ENCODE data around the gene ATP2C1.
"Not testable (repeated sequence)": the region's sequence is repeated elsewhere in the genome, so short reads cannot be mapped to it uniquely, and the experiment has no call there.

ATP2C1 gene

GRCh38 chr3:130948001-130948773 is 54.3 kb downstream of the ATP2C1 start:
- DNase-seq = no peak

DNA sequence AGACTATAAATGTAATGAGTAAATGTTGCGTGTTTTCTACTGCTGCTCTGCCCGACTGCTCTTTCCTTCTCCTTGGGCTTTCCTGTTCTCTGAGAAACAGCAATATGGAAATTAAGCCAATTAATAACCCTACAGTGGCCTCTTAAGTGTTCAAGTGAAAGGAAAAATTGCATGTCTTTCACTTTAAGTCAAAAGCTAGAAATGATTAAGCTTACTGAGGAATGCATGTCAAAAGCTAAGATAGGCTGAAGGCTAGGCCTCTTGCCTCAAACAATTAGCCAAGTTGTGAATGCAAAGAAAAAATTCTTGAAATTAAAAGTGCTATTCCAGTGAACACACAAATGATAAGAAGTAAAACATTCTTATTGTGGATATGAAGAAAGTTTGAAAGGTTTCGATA is 55.0 kb downstream of the ATP2C1 start:
- no peak for DNase-seq

- DNase-seq = no peak
Measured at GRCh38 chr3:130950124-130950523, 56.2 kb downstream of the ATP2C1 start.

GRCh38 chr3:130950641-130951040 is 56.8 kb downstream of the ATP2C1 start:
- no peak for DNase-seq

GRCh38 chr3:130955481-130955880 is 61.6 kb downstream of the ATP2C1 start:
- DNase-seq = no peak

DNA sequence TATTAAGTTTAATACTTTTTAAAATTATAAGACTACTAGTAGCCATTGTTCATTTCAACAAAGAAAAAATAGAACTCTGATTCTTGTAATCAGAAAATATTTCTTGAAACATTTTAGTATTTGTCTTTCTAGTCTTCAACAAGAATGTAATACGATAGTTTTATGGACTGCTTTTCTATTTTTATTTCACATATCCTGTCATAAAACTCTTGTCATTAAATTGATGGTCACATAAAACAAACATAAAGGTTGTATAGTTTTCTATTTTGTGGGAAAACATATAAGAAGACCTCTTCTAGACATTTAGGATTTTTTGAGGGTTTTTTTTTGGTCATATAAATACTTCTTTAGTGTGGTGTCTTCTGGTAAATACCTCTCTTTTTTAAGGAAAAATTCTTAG is 62.4 kb downstream of the ATP2C1 start:
- DNase-seq = no peak

- no peak for DNase-seq
Measured at GRCh38 chr3:130956721-130957120, 62.8 kb downstream of the ATP2C1 start.

GRCh38 chr3:130960139-130960795 is 66.4 kb downstream of the ATP2C1 start:
- DNase-seq = no peak

GRCh38 chr3:130961458-130961857 is 67.6 kb downstream of the ATP2C1 start:
- DNase-seq = no peak

DNA sequence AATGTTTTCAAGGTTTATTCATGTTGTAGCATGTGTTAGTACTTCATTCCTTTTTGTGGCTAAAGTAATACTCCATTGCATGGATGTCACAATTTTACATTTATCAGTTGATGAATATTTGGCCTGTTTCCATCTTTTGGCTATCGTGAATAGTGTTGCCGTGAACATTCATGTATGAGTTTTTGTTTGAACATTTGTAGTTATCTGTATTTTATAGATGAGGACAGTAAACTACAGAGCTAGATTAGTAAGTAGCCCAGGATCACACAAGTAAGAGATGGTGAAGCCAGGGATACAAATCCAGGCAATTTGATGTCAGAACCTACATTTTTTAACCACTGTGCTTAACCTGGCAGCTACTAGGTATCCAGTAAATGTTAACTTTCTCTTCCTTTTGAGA is 69.6 kb downstream of the ATP2C1 start:
- no peak for DNase-seq

DNA sequence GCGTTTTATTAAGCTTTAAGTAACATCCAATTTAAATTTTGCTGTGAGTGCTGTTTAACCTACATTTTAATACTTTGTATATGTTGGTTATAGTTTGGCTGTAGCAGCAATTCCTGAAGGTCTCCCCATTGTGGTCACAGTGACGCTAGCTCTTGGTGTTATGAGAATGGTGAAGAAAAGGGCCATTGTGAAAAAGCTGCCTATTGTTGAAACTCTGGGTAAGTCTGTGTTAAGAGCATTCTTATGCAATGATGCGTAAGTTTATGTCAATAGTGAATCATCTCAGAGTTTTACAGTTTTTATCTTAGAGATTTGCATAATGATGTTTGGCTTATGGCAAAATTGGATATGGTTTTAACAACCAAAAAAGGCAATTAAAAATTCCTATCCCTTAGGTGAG is 70.0 kb downstream of the ATP2C1 start:
- no peak for DNase-seq

DNA sequence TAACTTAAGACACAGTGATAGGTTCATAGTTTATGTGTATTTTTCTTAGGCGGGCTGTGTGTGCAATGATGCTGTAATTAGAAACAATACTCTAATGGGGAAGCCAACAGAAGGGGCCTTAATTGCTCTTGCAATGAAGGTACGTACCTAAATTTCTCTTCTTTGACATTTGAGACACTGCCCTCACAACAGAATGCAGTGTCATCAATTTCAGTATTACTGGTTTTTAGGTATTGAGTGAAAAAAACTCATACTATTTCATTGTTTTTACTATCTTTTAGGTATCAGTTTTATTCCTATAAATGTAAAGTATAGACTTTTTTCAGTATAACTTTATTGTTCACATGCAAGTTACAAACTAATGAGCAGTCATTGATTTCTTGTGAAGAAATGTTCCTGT is 73.4 kb downstream of the ATP2C1 start:
- DNase-seq = no peak

- no peak for DNase-seq
Measured at GRCh38 chr3:130968221-130968620, 74.3 kb downstream of the ATP2C1 start.

DNA sequence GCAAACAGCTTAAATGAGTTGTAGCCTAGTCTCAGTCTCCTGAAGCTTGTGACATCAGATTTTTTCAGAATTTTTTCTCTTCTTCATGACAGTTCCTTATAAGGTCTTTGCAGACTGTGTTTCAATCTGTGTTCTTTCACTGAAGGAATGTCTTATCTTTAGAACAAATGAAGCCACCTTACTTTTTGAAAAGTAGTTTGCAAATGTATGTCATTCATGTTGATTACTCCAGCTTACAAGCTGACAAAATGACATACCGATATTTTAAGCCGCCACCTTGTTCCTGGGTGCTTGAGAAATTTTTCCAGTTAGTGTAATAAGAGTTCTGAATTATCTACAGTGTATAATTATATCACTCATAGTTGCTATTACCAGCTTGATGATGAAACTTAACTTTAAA is 75.7 kb downstream of the ATP2C1 start:
- DNase-seq = no peak

DNA sequence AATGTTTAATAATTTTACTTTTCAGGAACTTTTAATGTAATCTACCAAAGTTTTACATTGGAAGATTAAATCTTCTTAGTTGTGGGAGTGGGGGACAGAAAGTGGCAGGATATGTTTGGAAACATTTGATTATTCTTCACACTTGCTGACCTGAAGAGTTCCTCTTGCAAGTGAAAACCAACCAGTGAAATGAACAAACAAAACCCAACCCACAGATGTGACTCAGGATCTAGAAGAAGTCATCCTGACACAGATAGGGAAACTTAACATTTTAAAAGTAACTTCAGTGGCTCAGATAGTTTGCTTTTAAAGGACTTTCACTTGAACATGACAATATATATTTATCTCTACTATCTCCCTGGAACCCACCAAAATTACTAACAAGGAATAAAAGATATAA is 77.3 kb downstream of the ATP2C1 start:
- DNase-seq = no peak

GRCh38 chr3:130972592-130972991 is 78.7 kb downstream of the ATP2C1 start:
- DNase-seq = not testable (repeated sequence)

DNA sequence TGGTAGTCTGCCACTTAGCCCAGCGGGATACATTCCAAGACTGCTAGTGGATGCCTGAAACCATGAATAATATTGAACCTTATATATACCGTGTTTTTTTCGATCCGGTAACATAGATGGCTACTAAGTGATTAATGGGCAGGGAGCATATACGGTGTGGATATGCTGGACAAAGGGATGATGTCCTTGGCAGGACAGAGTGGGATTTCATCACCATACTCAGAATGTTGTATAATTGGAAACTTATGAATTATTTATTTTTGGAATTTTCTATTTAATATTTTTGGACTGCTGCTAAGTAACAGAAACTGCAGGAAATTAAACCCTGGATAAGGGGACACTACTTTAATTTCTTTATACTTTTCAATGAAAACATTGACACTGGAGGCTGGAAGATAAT is 79.5 kb downstream of the ATP2C1 start:
- no peak for DNase-seq

DNA sequence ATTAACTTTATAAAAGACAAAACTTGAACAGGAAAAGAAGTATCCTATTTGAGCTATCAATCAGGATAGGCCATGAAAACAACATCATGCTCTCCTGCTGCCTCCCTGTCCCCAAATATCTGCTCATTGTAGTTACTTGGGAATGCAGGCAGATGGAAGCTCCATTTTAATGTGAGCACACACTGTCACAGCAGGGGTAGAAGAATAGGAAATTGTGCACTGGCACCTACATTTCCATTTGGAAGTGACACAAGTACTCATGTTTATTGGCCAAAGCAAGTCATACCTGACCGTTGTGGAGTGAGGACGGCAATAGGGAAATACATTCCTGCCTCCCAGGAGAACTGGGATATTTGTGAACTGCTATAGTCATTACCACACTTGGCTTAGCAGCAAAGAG is 80.3 kb downstream of the ATP2C1 start:
- no peak for DNase-seq

DNA sequence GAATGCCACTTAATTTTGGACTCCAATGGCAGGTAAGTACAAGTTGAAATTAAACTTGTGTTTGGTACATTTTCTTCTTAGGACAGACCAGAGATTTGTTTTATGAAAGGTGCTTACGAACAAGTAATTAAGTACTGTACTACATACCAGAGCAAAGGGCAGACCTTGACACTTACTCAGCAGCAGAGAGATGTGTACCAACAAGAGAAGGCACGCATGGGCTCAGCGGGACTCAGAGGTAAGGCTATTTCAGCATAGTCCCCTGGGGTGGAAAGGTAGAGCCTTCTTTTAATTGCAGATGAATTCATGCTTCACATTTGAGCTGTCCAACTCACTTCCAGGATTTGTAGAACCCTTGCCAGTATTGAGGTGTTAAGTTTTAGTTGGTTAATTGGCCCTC is 81.4 kb downstream of the ATP2C1 start:
- DNase-seq = no peak

DNA sequence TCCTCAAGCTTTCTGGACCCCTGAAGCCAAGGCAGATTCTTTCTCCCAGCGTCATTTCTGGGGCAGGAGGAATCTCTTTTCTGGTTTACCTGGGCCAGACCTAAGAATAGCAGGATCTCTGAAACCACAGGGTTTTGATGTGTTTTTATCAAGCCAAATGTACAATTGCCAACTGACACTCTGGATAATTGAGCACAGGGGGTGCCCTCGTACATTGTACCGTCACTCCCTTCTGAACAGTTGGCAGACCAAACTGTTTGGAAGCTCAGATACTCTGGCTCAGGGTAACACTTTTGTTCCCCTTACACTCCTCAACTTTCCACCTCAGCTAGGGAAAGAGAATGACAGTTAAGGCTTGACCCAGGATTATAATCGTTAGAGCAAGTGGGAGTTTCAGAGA is 82.8 kb downstream of the ATP2C1 start:
- no peak for DNase-seq

DNA sequence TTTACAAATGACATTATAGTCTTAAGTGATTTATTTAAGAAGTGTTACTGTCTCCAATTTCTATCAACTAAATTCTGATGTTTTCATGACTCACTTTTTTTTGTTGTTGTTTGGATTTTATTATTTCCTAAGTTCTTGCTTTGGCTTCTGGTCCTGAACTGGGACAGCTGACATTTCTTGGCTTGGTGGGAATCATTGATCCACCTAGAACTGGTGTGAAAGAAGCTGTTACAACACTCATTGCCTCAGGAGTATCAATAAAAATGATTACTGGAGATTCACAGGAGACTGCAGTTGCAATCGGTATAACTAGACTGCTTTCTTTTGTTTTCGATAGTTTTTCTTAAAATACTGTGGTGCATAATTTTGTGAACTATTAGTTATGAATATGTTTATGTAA is 85.2 kb downstream of the ATP2C1 start:
- DNase-seq = no peak

DNA sequence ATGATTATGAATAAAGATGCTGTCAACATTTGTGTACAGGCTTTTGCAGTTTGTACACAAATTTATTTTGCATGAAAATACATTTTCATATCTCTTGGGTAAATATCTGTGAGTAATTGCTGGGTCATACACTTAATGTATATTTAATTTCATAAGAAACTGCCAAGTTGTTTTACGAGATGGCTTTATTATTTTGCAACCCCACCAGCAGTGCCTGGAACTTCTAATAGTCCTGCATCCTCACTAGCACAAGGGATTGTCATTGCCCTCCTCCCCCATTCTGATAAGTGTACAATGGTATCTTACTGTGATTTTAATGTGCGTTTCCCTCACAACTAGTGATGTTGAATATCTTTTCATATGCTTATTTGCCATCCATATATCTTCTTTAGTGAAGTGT is 87.6 kb downstream of the ATP2C1 start:
- no peak for DNase-seq

- no peak for DNase-seq
Measured at GRCh38 chr3:130990282-130990681, 96.4 kb downstream of the ATP2C1 start.

GRCh38 chr3:130991126-130991525 is 97.2 kb downstream of the ATP2C1 start:
- no peak for DNase-seq

DNA sequence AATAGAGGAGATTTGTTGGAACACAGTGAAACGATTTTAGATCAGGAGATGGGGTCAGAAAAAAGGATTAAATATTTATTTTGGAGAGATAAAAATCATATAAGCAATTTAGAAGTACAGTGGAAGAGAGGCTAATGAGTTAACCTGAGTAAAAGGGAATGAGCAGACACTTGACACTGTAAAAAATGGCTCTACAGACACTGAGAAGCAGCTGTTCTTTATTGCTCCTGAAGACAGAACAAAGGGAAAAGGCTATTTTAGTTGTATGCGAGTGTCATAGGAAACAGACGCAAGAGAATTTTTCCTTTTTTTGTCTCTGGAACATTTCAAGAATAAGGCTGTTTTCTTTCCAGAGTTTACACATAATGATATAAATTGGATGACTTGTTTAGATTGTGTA is 98.5 kb downstream of the ATP2C1 start:
- no peak for DNase-seq

All from NCI-H2171 (cell line).